ENCODE data around the gene CLRN3.

Gene CLRN3

DNA sequence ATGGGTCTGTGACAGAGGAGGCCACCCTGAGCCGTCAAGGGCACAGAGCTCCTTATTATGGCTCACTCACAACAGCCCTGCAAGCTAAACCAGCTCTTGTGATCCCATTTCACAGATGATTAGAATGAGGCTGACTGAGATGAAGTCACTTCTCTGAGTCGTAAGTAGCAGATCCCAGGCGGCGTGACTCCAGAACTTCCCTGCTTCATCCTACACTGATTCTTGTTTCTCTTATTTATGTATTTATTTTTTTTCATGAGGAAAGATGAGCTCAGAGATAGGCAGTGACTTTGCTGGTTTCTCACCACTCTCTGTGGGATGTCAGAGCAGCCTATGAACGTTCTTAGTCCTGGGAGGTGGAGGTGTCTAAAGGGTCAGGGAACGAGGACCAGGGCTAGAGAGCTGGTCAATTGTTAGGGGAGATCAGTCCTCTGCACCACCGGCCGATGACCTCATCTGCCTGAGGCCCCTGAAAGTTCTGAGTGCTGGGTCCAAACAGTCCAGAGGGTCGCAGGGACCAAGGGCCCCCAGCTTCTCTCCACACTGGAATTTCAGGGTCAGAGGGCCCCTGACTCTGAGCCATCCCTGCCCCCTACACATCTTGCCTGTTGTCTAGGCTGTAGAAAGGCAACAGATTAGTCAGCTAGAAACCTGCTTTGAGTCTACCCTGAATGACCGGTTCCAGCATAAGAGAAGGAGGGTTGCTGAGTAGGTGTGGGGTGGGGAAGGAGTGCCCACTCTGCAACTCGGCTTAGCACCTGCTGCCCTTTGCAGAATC, 17.9 kb downstream of the CLRN3 start:
- DNase-seq (ENCODE audit: low read depth in 2 of 2), result no peak

DNA sequence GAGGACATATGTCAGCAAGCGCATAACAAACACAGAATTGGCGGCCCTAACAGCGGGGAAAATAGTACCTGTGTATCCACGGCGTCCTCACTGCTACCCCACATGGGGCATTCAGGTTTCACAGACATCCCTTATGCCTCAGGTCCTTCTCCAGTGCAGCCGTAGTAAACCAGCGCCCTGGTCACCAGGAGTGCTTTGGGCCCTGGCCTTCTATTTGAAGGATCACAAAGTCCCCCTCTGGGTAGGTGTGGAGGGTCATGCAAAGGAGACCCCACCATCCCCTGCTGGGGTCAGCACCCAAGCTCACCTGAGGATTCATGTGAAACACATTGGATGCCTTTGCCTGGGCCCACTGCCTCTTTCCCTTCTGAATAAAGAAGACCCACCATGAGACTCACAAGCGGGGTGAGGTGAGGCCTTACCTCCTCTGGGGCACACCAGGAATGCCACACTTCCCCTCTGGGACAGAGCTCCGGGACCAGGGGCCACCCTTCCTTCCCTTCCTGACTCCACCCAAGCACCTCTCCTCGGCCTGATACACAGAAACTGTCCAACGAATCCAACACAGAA, 18.8 kb downstream of the CLRN3 start:
- no peak for DNase-seq (ENCODE audit: low read depth in 2 of 2)

DNA sequence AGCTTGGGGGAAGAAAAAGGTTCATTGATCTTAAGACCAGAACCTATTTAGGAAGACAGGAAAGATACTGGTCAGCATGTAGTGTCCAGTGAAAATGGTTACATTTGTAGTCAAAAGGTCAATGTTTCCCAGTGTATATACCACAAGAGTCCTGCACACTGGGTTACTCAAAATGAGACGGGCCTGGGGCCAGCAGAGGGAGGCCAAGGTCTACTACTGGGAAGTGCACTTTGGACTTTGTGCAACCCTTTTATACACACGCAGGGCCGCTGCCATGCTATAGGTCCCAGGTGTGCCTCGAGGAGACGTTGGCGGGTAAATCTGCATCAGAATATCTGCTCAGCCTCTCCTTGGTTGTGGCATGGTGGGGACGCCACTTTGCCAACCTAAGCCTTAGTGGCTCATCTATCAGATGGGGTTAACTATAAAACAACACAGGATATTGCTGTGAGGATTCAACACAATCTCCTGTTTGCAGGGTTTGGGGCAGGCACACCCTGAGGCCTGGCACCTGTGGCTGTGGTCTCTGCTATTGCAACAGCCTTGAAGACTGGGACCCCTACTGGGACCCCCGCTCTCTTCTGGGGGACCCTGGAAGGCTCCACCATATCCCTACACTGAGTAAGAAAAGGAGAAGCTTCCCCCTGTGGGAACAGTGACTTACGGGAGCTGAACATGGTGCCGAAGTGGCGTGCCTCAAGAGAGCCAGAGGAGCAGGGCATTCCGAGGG, 19.7 kb downstream of the CLRN3 start:
- no peak for DNase-seq (ENCODE audit: low read depth in 2 of 2)

DNA sequence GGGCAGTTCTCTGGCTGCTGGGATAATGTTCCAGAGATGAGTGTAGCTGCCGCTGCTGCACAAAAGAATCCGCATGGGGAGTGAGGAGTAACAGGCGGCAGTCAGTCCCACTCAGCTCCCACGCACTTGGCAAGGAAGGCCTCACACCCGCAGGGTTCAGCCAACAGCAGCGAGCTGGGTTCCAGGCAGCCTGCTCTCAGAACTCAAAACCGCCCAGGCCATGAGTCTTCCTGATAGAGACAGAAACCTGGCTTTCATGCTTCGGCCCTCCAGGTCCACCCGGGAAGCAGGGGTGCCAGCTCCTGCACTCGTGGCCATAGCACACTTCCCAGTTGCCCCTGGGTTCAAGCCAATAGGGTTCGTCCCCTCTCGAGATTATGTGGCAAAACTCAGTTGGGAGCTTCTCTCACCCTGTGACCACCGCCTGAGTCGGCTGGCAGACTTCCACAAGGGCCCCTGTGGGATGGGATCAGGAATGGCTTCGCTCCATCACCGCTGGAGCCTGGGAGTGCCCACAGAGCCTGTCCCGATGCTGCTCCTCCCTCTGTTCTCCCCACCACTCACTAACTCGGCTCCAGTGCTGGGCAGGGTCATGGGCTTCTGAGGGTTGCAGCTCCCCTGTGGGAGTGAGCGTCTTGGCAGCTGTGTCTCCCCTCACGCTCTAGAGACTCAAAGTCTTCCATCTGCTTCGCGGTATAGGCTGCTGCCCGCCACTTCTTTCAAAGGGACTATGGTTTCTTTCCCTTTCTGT, 20.6 kb downstream of the CLRN3 start:
- DNase-seq (ENCODE audit: low read depth in 2 of 2), result no peak

DNA sequence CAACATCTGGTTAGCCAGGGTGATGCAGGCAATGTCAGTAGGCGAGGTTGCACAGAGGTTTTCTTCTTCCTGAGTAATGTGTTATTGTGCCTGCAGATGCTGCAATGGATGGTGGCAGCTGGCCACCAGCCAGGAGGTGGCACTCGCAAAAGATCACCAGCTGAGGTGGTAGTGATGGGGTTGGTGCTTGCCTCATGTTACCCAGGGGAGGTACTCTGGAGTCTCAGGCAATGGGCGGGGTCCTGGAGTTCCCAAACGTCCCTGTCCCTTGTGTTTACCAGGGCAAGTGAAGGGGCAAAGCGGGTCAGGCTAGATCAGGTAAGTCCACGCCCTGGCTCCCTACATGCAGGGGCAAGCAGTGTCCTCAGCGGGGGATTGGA, 21.1 kb downstream of the CLRN3 start:
- no peak for DNase-seq (ENCODE audit: low read depth in 2 of 2)

DNA sequence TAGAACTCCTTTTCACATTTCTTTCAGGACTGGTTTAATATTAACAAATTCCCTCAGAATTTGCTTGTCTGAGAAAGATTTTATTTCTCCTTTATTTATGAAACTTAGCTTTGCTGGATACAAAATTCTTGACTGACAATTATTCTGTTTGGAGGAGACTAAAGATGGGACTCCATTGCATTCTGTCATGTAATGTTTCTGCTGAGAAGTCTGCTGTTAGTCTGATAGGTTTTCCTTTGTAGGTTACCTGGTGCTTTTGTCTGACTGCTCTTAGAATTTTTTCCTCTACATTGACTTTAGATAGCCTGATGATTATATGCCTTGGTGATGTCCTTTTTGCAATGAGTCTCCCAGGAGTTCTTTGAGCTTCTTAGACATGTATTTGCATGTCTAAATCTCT, 23.4 kb downstream of the CLRN3 start:
- no peak for DNase-seq (ENCODE audit: low read depth in 2 of 2)

DNA sequence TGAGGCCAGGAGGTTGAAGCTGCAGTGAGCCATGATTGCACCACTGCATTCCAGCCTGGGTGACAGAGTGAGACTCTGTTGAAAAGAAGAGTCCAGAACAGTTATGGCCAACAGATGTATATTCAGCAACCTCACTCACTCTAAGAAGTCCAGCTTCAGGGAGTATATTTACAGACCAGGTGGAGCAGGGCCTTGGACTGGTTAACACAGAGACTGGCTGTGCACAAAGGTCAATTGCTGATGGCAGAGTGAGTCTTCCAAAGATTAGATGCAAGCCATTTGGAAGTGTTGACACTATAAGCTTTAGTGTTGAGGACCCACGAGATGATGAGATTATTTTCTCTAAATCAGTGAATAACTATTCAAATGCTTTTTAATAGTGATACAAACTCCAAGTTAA, 24.9 kb downstream of the CLRN3 start:
- no peak for DNase-seq (ENCODE audit: low read depth in 2 of 2)

DNA sequence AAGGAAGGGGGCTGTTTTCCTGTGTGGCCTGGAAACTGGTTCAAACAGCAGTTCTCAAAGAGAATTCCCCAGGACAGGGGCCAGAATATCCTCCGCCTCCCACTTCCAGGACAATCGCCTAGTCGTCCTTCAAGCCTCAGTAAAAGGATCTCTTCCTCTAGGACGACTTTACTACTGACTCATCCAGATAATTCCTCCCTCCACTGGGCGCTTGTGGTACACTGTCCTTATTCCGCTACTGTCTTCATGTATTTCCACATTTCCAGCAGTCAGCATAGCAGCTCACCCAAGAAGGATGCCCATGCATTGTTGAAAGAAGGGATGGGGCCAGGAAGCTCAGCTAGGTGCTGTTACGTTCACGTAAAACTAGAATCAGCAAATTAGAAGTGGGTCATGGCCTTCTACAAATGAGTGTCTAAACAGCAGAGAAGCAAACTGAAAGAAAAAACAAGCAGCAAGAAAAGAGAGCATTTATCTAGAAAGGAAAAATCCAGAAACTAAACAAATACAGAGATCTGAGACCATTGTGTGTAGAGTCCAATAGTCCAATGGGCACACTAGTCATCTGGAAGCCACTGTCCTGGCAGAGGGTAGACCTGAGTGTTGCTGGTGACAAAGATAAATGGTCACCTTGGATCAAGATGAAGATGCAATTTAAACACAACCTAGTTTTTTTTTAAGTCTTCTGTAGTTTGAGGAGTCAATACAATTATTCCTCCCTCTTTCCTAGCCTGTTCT, 26.3 kb downstream of the CLRN3 start:
- DNase-seq (ENCODE audit: low read depth in 2 of 2), result no peak

DNA sequence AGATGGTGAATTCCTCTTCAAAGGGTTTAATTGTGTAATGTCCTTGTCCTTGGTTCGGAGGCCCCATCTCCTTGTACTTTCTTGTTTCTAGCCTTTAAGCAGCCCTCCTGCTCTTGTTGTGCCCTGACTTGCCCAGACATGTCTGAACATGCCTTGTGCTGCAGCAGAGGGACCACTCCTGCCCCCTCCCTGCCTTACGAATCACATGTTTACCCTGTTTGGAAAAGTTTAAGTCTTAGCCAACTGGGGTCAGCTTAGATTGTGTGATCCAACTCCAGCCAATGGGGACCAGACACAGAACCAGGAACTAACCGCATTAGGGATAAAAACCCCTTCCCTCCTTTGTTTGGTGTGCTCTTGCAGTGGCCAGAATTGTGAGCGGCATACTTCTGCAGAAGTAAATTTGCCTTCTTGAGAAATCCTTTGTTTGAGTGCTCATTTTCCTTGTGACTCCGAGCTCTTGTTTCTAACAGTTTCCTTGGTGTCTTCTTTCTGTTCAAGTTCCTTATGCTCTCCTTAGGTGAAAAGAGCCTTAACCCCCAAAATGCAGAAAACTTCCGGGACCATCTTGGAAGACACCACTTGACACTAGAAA, 29.4 kb downstream of the CLRN3 start:
- DNase-seq (ENCODE audit: low read depth in 2 of 2), result no peak

DNA sequence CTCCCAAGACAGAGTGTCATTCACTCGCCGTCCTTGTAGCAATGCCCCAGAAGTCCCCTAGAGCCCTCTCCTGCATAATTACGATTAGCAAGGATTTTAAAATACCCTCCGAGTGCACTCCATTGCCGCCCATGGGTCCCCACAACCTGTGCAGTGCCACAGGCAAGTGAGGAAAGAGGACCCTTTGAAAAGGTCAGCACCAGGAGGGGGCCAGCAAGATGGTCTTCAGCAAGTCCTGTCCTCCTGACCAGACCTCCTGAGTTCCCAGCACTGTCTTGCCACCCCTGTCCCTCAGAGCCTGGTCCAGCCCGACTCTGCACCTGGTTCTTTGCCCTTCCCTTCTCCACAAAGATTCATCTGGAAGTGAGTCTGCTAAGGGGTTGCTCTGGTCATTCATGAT, 32.1 kb downstream of the CLRN3 start:
- no peak for DNase-seq (ENCODE audit: low read depth in 2 of 2)

DNA sequence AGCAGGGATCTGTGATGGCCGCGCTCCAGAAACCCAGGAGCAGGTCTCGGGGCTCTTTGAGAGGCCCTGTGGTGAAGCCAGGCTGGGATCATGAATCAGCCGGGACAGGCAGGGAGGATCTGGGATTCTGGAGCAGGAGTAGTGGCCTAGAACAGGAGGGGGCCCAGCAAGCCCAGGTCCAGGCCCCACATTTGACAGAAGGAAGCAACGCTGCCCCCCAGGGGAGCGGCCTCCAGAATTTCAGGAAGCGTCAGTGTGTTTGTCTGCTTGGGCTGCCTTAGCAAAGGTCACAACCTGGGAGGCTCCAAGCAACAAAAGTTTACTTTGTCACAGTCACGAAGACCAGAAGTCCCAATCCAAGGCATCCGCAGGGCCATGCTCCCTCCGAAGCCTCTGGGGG, 36.8 kb downstream of the CLRN3 start:
- no peak for DNase-seq (ENCODE audit: low read depth in 2 of 2)

DNA sequence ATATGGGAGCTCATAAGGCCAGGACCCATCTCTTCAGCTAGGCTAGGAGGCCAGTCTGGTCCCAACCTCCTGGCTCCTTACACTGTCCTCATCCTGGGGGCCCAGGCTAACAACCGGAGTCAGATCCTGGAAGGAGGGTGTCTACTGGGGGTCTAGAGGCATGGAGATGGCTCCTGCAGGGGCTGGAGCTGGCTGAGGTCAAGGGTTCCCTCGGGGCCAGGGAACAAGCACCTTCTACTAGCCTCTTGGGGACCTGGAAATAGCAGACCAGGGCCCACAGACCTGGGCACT, 37.2 kb downstream of the CLRN3 start:
- DNase-seq (ENCODE audit: low read depth in 2 of 2), result no peak

DNA sequence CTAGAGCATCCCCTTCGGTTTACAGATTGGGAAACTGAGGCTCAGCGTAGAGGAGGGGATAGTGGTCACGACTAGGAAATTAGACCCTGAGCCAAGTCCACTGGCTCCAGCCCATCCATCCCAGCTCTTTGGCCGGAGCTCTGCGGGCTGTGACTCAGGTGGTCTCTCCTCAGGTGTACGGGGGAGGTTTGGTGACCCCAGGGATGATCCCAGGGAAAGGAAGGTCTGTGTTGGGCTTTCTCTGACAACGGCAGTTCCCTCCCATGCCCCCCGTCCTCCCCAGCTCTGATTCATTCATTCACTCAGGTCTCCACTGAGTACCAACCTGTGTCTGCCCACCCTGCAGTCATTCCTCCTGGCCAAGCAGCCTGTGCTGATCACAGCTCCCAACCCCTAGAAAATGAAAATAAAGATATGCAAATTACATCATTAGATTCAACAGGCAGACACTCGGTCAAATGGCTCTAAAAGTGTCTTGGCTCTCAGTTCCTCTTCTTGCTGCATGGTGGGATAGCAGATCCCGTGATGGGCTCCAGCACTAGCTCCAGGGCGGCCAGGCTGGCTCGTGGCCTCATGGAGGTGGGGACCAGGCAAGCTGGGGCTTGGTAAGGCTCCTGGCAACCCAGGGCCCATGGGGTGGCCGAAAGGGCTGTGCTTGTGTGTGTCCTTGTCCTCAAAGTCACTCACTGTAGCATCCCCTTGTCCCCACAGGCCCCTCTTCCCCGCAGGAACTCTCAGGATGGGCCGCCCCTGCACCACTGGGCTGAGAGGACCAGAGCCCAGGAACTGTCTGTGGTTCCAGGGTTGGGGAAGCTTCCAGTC, 37.8 kb downstream of the CLRN3 start:
- no peak for DNase-seq (ENCODE audit: low read depth in 2 of 2)

DNA sequence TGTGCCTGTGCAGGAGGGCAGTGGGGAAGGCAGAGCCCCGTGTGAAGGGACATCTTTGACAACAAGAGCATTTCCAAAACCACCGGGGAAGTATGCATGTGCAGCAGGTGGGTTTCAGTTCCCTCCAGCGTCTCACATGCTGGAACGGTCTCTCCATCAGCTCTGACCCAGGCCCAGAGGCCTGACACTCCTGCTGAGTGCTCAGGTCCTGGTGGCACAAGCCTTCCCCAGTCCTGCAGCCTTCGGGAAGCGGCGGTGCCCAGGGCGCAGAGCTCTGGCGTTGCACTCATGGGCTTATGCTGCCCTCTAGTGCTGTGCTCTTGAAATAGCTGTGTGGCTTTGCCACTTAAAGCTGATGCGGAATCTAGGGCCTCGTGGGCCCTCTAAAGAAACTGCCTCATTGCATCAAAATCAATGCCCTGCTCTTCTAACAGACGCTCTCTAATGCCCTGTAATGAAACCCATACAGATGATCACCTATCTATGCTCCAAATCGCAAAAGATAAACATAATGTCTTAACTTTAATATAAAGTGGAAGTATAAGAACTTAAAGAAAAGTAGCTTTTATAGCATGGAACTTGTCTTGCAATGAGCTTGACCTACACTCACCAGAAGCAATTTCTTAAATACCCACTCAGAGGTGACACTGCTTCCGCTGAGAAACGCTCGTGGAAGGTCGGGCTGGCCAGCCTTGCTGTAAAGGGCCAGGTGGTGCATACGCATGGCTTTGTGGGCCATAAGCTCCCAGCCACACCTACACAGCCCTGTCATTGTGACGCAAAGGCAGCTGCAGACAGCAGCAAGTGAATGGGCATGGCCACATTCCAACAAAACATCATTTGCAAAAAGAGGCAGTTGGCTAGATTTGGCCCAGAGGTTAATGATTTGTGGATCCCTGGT, 38.6 kb downstream of the CLRN3 start:
- DNase-seq (ENCODE audit: low read depth in 2 of 2), result no peak

DNA sequence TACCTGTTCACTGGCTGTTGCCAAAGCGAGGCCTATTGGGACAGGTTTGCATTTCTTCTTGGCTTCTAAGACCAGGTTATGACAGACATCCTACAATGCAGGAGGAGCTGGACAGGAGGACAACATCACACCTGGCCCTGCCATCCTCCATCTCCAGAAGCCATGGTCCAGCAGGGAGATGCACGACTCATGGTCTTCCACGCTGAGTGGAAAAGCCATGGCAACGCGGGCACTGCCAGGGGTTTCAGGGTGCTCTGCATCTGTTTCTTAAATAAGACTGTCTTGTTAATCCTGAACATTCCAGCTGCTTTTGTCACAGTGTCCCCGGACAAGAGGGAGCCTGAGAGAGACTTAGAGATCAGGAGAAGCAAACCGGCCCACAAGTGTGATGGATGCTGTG, 40.3 kb downstream of the CLRN3 start:
- DNase-seq (ENCODE audit: low read depth in 2 of 2), result no peak

DNA sequence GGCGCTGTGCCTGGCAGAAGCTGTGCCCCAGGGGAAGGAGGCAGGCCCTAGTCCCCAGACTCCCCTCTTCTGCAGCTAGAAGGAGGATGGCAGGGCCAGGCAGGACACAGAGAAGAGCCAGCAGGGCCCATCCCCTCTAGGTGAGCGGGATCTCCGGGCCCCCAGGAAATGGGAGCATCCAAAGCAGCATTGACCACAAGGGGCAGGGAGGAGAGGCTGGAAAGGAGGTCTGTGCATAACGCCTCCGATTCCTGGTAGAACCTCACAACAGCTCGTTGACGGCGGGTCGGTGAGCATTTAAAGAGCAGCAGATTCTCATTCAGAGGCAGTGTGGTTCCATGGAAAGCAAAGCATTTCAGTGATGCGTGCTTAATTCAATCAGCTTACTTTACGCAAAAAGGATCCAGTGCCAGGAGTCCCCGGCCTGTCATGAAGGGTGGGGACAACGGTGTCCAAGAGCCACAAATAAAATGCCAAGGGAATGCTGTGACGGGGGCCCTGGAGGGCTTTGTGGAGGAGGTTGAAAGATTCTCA, 41.0 kb downstream of the CLRN3 start:
- DNase-seq (ENCODE audit: low read depth in 2 of 2), result no peak

DNA sequence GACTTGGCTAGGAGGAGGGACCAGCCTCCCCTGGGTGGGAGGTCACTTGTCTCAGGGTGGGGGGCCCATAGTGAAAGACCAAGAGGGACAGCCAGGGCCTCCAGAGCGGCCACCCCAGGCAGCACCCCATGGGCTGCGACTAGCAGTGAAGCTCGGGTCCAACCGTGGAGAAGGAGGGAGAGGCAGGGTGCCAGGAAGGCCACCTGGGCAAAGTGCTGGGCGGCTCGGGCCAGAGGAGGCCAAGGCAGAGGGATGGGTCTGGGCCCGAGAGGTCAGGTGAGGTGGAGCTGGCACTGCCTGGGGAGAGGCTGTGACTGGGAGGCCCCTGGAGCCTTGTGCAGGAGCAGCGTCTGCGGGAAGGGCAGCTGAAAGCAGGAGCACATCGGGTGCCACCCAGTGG, 41.8 kb downstream of the CLRN3 start:
- DNase-seq (ENCODE audit: low read depth in 2 of 2), result no peak

DNA sequence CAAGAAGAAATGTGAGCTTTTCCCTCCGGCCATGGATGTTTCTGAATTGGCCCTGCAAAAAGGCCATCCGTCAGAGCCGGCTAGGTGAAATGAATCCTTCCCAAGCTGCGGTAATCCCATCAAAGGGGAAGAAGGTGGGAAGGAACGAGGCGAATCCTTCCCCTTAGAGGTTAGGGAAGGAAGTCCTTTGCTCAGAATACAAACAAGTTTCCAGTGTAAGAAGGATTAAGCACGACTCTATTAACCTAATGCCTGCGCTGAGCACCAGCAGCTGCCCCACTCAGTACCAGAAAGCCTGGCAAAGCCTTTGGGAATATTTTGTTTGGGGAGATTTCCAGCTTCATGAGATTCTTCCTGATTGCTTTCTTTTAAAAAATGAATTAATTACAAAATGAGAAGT, 42.8 kb downstream of the CLRN3 start:
- no peak for DNase-seq (ENCODE audit: low read depth in 2 of 2)

DNA sequence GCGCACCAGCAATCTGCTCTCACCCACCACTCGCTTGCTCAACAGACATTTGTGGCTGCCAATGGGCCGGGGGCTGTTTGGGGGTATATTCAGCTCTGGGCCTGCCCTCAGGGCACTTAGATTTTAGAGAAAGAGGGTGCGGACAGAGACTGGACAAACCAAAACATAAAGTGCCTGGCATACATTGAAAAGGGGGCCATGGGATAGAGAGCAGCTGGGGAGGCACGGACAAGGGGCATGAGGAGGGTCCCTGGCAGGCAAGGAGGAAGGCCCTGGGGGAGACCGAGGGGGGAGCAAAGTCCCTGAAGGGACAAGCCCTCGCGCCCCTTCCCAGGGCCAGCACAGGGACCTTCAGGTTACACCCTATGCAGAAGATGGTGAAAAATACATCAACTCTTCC, 43.5 kb downstream of the CLRN3 start:
- no peak for DNase-seq (ENCODE audit: low read depth in 2 of 2)
